ENCODE measurements around the gene SV2B. TPM values are rescaled to one million over a fixed set of nuclear protein-coding genes. Genes with fewer than 3 reads are reported as not detected.

Gene SV2B
- total RNA-seq, 1 donor from 2014 or later: 0.40 TPM

DNA sequence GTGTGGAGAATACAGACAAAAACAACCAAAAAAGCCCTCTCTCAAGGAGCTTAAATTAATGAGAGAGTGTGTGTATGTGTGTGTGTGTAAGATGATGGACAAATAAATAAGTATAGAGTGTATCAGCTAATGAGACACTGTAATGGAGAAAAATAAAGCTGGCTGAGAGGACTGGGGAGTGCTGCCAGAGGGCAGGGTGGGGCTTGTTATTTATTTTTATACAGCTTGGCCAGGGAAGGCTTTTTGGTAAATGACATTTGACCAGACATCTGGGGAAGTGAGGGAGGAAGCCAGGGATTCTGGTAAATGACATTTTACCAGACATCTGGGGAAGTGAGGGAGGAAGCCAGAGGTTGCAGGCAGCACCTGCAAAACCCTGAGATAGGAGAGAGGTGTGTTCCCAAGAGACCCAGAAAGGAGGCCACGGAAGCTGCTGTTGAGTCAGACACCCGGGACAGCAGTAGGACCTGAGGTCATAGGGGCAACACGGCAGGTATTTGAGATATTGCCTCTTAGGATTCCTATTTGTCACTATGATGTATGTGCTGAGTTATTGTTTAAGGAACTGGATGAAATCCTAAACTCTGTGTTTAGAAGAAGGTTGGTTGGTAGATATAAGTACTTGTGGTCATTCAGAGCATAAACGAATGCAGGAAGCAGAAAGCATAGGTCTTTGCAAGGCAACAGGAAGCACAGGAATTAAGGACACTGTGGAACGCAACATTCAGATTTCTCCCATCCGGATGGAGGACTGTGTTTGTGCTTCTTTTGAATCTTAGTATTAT is 2.7 kb downstream of the SV2B start:
- DNase-seq (ENCODE audit: low read depth in 2 of 2): no peak

- no peak for DNase-seq (ENCODE audit: low read depth in 2 of 2)
Measured at GRCh38 chr15:91104111-91104510, 4.1 kb downstream of the SV2B start.

DNA sequence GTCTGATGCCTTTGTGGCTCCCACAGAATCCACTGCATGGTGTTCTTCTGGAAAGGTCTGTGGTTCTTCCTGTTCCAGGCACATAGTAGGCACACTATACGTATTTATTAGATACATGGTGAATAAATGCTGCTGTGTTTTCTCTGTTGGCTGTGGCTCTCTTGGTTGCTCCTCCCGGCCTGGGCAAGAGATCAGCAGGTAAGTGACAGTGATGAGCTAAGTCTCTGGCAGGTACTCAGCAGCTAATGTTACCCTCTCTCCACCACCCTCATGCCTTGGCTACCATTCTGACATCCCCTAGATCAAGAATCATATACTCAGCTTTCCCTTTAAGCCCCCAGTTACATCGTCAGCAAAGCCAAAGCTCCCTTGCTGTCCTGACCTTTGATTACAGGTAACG is 8.4 kb downstream of the SV2B start:
- DNase-seq (ENCODE audit: low read depth in 2 of 2): no peak

GRCh38 chr15:91109885-91110284 is 9.8 kb downstream of the SV2B start:
- DNase-seq (ENCODE audit: low read depth in 2 of 2): no peak

DNA sequence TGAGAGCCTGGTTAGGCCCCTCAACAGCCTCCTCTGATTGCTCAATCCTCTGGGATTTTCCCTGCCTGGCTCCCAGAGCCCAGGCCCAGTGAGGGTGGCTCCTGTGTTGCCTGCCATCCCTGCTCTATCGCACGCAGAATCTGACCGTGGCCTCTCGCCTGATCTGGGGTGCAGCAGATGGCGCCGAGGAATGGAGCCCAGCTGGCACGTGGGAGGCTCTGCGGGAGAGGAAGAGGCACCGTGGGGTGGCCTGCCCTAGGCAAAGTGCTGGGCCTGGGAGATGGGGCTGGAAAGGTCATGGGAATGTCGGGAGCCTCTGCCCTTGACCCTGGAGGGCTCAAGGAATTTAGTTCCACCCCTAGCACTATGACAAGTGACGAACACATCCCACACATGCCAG is 10.3 kb downstream of the SV2B start:
- DNase-seq (ENCODE audit: low read depth in 2 of 2): no peak

GRCh38 chr15:91113030-91113429 is 13.0 kb downstream of the SV2B start:
- no peak for DNase-seq (ENCODE audit: low read depth in 2 of 2)

GRCh38 chr15:91114301-91114700 is 14.2 kb downstream of the SV2B start:
- DNase-seq (ENCODE audit: low read depth in 2 of 2): no peak

DNA sequence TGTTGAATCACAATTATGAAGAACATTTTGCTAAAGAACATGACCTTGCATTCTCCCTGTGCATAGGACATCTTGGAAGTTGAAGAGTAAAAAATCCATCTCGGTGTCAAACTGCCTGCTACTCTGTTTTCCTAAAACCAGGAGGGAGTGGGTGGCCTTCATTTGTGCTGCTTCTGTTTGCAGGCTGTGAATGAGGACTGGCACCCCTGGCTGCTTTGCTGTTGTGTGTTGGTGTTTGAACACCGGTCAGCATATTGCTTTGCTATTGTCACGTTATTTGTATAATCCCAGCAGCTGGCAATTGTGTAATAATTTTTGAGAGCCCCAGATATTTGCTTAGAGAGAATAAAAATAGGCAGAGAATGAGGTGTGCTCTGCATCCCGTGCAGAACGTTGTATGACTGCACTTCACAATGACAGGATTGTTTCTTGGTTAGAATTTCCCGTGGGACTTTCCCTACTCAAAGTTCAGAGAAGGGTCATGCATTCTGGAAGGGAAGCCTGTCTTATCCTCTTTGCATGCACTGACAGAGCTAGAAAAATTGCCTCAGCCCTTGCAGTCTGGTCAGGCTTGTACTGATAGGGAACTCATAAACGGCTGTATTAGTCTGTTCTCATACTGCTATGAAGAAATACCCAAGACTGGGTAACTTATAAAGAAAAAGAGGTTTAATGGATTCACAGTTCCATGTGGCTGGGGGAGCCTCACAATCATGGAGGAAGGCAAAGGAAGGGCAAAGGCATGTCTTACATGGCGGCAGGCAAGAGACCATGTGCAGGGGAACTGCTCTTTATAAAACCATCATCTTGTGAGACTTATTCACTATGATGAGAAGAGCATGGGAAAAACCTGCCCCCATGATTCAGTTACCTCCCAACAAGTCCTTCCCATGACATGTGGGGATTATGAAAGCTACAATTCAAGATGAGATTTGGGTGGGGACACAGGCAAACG is 16.3 kb downstream of the SV2B start:
- peak; percentile 17 to 49 for DNase-seq (ENCODE audit: low read depth in 2 of 2)

DNA sequence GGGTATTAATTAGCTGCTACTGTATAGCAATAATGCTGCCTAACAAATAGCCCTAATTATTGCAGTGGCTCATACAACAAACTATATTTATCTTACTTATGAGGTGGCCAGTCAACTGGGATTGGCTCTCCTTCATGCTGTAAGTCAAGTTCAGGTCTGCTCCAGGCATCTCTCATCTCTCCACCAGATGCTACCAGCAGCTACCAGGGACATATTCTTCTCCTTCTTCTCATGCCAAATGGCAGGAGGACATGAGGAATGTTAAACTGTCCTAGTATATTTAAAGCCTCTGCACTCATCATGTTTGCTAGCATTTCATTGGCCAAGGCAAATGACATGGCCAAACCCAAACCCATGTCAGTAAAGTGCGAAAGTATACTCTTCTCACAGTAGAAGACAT is 17.3 kb downstream of the SV2B start:
- DNase-seq (ENCODE audit: low read depth in 2 of 2): no peak

DNA sequence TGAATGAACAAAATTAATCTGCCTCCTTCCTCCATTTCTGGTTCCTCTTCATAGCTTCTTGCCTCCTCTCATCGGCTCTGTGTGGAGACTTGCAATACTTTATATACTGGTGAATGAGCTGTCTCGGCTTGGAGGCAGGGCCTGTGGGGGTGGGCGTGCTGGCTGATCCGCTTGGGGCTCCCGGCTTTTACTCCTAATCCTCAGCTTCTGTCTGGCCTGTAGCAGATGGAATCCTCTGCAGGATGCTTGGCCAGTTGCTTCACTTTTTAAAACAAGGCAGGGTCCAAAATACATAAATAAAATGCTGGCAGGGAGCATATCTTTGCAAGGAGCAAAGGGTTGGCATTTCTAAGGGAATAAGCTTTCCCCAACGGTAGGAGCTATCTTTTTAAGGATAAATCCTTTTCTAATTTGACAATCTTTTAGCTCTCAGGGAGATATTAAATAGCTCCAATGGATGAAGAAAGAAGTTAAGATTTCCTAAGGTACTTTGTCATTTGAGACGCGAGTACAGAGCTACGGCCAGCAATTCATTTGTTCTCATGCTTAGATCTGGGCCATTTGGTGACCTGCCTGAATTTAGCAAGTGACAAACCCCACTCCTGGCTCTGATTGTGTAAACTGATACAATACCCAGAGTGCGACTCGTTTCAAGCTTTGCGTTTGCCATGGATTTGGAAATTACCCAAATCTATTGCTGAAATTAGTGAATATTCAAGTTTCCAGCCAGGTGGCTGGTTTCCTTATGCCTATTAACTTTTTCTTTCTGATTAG is 18.9 kb downstream of the SV2B start:
- no peak for DNase-seq (ENCODE audit: low read depth in 2 of 2)

DNA sequence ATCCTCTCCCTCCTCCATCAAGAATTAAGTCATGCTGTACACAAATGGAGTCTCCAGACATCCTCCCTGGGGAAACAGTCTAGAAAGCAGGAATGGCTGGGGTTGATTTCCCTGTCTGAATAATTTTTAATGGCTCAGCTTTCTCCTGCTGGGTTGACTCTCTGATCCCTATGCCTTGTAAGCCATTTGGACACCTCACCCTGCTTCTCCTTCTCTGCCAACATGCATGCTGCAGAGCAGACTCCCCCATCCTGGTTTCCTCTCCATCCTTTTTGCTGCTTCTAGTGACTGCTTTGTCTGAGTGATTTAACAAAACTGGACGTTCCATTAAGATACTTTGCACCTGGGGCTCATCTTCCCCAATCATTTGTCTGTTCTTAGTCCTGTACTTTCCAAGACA is 22.2 kb downstream of the SV2B start:
- no peak for DNase-seq (ENCODE audit: low read depth in 2 of 2)

DNA sequence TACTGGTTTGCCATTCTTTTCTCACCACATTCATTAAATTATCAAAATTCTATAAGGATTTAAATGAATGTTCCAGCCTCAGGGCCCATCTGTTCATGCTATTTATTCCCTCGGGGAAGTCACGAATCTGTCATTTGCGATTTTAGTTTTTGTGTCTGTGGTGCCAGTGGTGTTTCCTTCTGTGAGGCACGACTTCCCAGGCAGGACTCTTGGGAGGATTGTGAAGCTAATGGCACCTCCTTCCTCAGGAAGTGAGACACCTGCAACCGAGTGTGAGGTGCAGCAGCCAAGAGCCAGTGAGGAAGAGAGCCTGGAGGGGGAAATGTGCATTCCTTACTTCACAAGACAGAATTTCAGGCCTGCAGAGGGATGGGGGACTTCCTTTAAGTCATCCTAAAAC is 24.1 kb downstream of the SV2B start:
- no peak for DNase-seq (ENCODE audit: low read depth in 2 of 2)

DNA sequence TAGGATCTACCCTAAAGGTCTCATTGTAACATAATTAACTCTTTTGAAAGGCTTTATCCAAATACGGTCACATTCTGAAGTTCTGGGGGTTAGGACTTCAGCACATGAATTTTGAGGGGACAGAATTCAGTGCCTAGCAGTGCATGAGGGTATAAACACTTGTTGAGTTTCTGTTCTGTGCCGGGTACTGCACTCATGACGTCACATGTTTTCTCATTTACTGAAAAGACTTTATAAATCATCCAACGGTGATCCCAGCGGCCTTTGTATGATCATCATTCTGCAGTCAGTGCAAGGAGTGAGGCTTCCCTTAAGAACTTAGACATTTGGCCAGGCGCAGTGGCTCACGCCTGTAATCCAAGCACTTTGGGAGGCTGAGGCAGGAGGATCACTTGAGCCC is 25.1 kb downstream of the SV2B start:
- DNase-seq (ENCODE audit: low read depth in 2 of 2): no peak

GRCh38 chr15:91126080-91126479 is 26.0 kb downstream of the SV2B start:
- DNase-seq (ENCODE audit: low read depth in 2 of 2): no peak

DNA sequence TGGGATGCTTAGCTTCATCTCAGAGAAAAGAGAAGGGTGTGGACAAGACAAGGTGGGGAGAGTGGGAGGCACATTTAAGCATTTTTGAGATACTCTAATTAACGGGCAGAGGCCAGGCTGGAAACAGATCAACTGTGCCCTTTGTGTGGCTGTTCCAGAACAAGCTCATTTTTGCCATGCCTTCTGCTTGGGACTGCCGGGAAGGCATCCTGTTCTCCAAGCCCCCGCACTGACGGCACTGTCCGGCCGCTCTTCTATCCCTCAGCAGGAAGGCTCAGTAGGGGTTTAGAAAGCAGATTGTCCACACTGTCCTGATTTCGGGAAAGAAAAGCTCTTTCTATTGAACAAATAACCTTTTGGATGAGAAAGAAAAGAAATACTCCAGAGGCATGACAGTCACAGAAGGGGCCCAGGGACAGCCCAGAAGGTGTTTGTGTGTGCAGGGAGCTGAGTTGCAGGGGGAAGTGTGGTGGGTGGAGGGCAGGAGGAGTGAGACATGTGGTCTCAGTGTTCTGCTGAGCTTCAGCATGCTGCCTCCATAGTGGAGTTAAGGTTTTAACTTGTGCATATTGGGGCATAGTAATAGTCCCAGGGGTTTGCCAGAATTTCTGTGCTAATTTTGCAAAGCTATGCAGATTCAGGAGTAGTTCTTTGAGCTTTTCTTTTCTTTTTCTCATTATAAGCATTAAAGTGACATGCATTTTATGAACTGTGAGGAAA is 27.3 kb downstream of the SV2B start:
- DNase-seq (ENCODE audit: low read depth in 2 of 2): no peak

- DNase-seq (ENCODE audit: low read depth in 2 of 2): no peak
Measured at GRCh38 chr15:91128016-91128415, 28.0 kb downstream of the SV2B start.

DNA sequence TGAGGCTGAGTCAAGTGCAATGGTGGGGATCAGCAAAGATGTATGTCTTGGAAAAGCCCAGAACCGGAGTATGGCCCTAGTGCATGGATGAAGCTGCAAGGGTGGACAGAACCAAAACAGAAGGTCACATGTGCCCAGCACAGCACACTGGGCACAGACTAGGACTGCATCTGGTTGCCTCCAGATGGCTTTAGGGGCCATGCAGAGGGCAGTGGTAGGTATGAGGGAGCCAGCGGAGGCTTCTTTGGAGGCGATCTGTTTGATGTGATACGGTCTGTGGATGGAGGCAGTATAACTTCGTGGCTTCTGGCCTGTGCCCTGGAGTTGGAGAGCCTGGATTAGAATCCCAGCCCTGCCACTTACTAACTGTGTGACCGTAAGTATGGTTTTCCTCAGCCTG is 29.4 kb downstream of the SV2B start:
- no peak for DNase-seq (ENCODE audit: low read depth in 2 of 2)

DNA sequence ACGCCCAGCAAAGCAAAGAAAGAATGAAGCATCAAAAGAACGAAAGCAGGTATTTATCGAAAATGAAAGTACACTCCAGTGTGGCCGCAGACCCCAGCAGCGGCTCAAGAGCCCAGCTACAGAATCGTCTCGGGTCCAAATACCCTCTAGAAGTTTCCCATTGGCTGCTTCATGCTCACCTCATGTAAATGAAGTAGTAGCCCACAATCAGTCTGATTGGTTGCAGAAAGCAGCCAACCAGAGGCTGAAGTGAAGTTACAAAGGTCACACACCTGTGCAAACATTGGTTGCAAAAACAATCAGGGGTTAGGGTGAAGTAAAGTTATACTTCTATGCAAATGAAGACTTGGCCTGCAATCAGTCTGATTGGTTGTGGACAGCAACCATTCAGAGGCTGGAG is 32.0 kb downstream of the SV2B start:
- DNase-seq (ENCODE audit: low read depth in 2 of 2): no peak

DNA sequence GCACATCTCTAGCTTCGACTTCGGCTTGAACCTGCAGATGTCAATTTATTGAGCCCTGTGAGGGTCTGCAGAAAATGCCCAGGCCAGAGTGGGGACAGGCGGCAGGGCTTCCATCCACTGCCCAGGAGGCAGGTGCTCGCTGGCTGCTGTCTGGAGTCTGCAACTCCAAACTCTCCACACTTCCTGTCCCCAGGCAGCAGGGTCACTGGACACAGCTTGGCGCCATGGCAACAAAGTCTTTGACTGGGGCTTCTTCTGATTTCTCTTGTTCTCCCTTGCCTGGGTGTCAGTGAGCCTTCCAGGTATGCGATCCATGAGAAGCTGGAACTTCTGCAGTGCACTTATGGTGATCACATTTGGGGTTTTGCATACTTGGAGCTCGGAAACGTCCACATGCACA is 33.5 kb downstream of the SV2B start:
- no peak for DNase-seq (ENCODE audit: low read depth in 2 of 2)

DNA sequence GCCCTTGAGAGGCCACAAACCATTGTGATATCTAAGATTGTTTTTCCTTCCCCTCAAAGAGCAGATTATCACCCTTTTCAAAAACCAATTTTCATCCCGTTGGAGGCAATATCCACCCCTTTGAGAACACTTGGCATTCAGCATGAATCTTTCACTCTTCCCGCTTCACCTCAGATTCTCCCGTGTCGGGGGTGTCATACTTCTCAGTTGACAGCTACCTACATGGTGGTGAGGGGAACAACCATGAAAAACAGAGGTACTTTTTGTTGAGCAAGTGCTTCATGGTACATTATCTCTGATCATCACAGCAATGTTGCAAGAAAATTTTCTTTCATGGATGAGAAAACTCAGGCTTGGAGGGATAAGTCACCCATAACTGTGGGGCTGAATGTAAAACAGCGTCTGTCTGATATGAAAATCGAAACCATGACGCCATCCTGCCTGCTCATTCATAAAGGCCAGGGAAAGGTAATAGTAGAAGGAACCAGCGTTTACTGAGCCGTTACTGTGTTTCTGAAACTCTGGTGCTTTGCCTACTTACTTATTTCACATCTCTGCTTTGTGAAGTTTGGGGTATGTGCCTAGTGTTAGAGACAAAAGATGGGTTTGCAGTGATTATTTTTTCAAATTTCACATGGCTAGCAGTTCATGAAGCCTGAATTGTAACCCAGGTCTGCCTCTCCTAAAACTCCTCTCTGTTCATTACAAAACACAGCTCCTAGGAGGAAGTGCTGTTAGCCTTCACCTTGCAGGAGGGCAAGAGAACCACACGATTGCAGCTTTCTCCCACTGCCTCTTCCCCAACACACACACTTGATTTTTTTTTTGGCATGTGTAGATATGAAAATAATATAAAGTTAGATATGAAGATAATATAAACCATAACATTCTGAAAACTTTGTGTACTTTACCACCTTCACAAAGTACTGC is 35.4 kb downstream of the SV2B start:
- no peak for DNase-seq (ENCODE audit: low read depth in 2 of 2)

Data from lung microvascular endothelial cell (primary cell).